ENCODE data around the gene EPG5.
"Not testable (repeated sequence)": the region's sequence is repeated elsewhere in the genome, so short reads cannot be mapped to it uniquely, and the experiment has no call there.

DNA sequence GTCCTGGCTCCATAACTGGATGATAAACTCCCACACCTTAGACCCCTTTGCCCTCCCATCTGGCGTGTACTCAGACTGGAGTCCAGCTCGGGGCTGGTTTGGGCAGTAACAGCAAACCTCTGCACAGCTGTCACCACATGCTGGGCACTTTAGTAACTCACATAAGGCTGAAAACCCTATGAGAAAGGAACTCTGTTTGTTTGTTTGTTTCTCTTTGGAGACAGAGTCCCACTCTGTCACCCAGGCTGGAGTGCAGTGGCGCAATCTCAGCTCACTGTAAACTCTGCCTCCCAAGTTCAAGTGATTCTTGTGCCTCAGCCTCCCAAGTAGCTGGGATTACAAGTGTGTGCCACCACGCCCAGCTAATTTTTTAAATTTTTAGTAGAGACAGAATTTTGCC is 140.4 kb downstream of the EPG5 start:
- TF ChIP-seq, protein P1, sequence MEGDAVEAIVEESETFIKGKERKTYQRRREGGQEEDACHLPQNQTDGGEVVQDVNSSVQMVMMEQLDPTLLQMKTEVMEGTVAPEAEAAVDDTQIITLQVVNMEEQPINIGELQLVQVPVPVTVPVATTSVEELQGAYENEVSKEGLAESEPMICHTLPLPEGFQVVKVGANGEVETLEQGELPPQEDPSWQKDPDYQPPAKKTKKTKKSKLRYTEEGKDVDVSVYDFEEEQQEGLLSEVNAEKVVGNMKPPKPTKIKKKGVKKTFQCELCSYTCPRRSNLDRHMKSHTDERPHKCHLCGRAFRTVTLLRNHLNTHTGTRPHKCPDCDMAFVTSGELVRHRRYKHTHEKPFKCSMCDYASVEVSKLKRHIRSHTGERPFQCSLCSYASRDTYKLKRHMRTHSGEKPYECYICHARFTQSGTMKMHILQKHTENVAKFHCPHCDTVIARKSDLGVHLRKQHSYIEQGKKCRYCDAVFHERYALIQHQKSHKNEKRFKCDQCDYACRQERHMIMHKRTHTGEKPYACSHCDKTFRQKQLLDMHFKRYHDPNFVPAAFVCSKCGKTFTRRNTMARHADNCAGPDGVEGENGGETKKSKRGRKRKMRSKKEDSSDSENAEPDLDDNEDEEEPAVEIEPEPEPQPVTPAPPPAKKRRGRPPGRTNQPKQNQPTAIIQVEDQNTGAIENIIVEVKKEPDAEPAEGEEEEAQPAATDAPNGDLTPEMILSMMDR (IDR thresholded peaks at IDR 0.05), result not testable (repeated sequence)
- TF ChIP-seq POLR2A (IDR thresholded peaks at IDR 0.05), result not testable (repeated sequence)
